Kidney (tissue), 14 donors: ENCODE results near the gene PHF21B. TPM values are rescaled to one million over a fixed set of nuclear protein-coding genes. Genes with fewer than 3 reads are reported as not detected.

ENCODE experiments used
- DNase-seq, 5 donors: peaks; one replicate each; pipeline ENCODE4 v3.0.0-alpha.2; 2013 to 2020
- FAIRE-seq: peaks from 2 replicates; lab custom pipeline; 2012; peaks lifted over from hg19 to GRCh38; lab: Jason Lieb, UNC
- H3K27ac ChIP-seq, 2 donors: one replicate each; pipeline ENCODE4 v1.7.0; 2013; ENCODE audit warnings: low read depth in 2 of 2, low read length in 2 of 2, inconsistent platforms in 1 of 2
- H3K27me3 ChIP-seq: one replicate; pipeline ENCODE4 v1.7.1; 2013; ENCODE audit warnings: low read length, inconsistent platforms; ENCODE audit not compliant: control insufficient read depth, insufficient read depth
- H3K36me3 ChIP-seq, 3 donors: one replicate each; pipeline versions ENCODE4 v1.7.0 to v1.7.1; 2013; ENCODE audit warnings: low read length in 3 of 3, control low read depth in 1 of 3, inconsistent platforms in 1 of 3; ENCODE audit not compliant: insufficient read depth in 3 of 3, control insufficient read depth in 2 of 3
- H3K4me1 ChIP-seq, 3 donors: one replicate each; pipeline versions ENCODE4 v1.7.0 to v1.7.1; 2013; ENCODE audit warnings: low read length in 3 of 3, inconsistent platforms in 1 of 3, low read depth in 1 of 3; ENCODE audit not compliant: control insufficient read depth in 2 of 3, insufficient read depth in 2 of 3
- H3K4me3 ChIP-seq, 3 donors: one replicate each; pipeline versions ENCODE4 v1.7.0 to v1.8.1; 2013; ENCODE audit warnings: low read length in 3 of 3, control low read depth in 1 of 3, inconsistent platforms in 1 of 3
- H3K9ac ChIP-seq, 3 donors: one replicate each; pipeline versions ENCODE4 v1.7.0 to v1.7.1; 2013; ENCODE audit warnings: low read length in 3 of 3, control low read depth in 1 of 3, inconsistent platforms in 1 of 3
- H3K9me3 ChIP-seq, 3 donors: one replicate each; pipeline versions ENCODE4 v1.7.0 to v1.7.1; 2013; ENCODE audit warnings: low read length in 3 of 3, control low read depth in 1 of 3, inconsistent platforms in 1 of 3; ENCODE audit not compliant: control insufficient read depth in 2 of 3, insufficient read depth in 1 of 3
- intact Hi-C: fragments of 100-400 bp; cut with DNase I; formaldehyde crosslinking; loops from one replicate; pipeline ENCODE4 v1.11.1; 2022
- polyA plus RNA-seq: library from polyadenylated mRNA; stranded (reverse); fragments of 350-450 nt; fragmentation: Illumina TruSeq; extraction: RNeasy Lipid Tissue Mini Kit (QIAGEN cat#74804); gene quantifications from one replicate; pipeline ENCODE4 v1.2.3, GENCODE V29; 2014; ENCODE audit warnings: low read depth, low replicate concordance; ENCODE audit not compliant: insufficient read depth
- total RNA-seq: library from RNA; stranded (reverse); fragmentation: NEBNext Ultra II Directional; extraction: Animal tissue kit (Norgen Biotek cat#: 25700); gene quantifications from one replicate; pipeline ENCODE4 v1.2.1, GENCODE V29; 2021
- TF ChIP-seq, protein P1 (sequence below): IDR thresholded peaks from 3 replicates; pipeline ENCODE4 v1.5.1; 2012; ENCODE audit warnings: mild to moderate bottlenecking, moderate library complexity, borderline replicate concordance; ENCODE audit not compliant: insufficient read depth; ENCODE audit errors: extremely low read depth
- donor health status: control.
- donor health status: control.
- donor health status: control.
- donor health status: control.
- donor health status: control.
- donor health status: DM: yes; HTN: yes; CAD: no.
- donor health status: Normal renal cell carcinoma (clear cell type).

PHF21B gene
- total and polyA plus RNA-seq, 2 donors from 2014 or later = 1.1 to 2.8 TPM

- FAIRE-seq (no peak), DNase-seq (peak in 4 of 5 donors; percentile 41 to 77 (median 61))
- Histone ChIP-seq H3K4me3 (peak overlapping the region in 2 of 3 donors; percentile 11 to 41), H3K9me3 (no peaks in the 10 kb centered on the region), H3K27ac (peak overlapping the region in 1 of 2 donors; percentile 28), H3K36me3 (no peaks in the 10 kb centered on the region), H3K9ac (peak overlapping the region in 1 of 3 donors; percentile 19), H3K4me1 (peaks cover 3 to 4% (median 4%) of the 10 kb centered on the region in 3 donors), H3K27me3 (no peaks in the 10 kb centered on the region)
- TF ChIP-seq, protein P1, sequence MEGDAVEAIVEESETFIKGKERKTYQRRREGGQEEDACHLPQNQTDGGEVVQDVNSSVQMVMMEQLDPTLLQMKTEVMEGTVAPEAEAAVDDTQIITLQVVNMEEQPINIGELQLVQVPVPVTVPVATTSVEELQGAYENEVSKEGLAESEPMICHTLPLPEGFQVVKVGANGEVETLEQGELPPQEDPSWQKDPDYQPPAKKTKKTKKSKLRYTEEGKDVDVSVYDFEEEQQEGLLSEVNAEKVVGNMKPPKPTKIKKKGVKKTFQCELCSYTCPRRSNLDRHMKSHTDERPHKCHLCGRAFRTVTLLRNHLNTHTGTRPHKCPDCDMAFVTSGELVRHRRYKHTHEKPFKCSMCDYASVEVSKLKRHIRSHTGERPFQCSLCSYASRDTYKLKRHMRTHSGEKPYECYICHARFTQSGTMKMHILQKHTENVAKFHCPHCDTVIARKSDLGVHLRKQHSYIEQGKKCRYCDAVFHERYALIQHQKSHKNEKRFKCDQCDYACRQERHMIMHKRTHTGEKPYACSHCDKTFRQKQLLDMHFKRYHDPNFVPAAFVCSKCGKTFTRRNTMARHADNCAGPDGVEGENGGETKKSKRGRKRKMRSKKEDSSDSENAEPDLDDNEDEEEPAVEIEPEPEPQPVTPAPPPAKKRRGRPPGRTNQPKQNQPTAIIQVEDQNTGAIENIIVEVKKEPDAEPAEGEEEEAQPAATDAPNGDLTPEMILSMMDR = no peak
- intact Hi-C loops = no loop called here
These were observed 1.6 kb downstream of the PHF21B start for GRCh38 chr22:45008186-45008681.

- peak overlapping the region in 1 of 3 donors; percentile 19 for H3K9ac ChIP-seq
- no peaks in the 10 kb centered on the region for H3K36me3 ChIP-seq
- H3K4me3 ChIP-seq = peak overlapping the region in 1 of 3 donors; percentile 41
- no peaks in the 10 kb centered on the region for H3K27me3 ChIP-seq
- peak; percentile 81 to 93 (median 93) for DNase-seq
- intact Hi-C loops = no loop called here
- H3K9me3 ChIP-seq = no peaks in the 10 kb centered on the region
- FAIRE-seq = no peak
- peaks cover 3 to 4% (median 4%) of the 10 kb centered on the region in 3 donors for H3K4me1 ChIP-seq
- TF ChIP-seq, protein P1 = no peak
- peak overlapping the region; percentile 32 to 60 for H3K27ac ChIP-seq
These were observed 2.2 kb downstream of the PHF21B start for GRCh38 chr22:45007391-45008185.

GRCh38 chr22:45006964-45007390 lies 2.8 kb downstream of the PHF21B start:
- Histone ChIP-seq H3K27ac (peak overlapping the region; percentile 55 to 60), H3K4me1 (peaks cover 3 to 4% (median 4%) of the 10 kb centered on the region in 3 donors), H3K36me3 (no peaks in the 10 kb centered on the region), H3K9ac (no peak overlapping the region), H3K27me3 (no peaks in the 10 kb centered on the region), H3K9me3 (no peaks in the 10 kb centered on the region), H3K4me3 (peak overlapping the region in 2 of 3 donors; percentile 54 to 64)
- DNase-seq (peak in 4 of 5 donors; percentile 86 to 91 (median 88)), FAIRE-seq (no peak)
- intact Hi-C loops = no loop called here
- TF ChIP-seq, protein P1 = no peak
